Stimulated activated CD8-positive, alpha-beta memory T cell treated with anti-CD3 and anti-CD28 coated beads, Interleukin-15, amount 100 ng/mL, for 24 hours (primary cell): ENCODE measurements around the gene BRD1.

Experiments used
- DNase-seq: peaks from one replicate; pipeline ENCODE4 v3.0.0-alpha.2; 2020; ENCODE audit warnings: low read depth

Gene BRD1

GRCh38 chr22:49827853-49828598 lies at the start of gene BRD1:
Gene BRD1 (minus strand): TSS chr22:49827873. CDS start chr22:49824317, 3,556 bp downstream.
- peak; percentile 40 for DNase-seq

GRCh38 chr22:49873228-49873940 lies 45.7 kb upstream of the BRD1 start:
- DNase-seq: no peak

GRCh38 chr22:49872347-49872746 lies 44.7 kb upstream of the BRD1 start:
- DNase-seq: no peak

- DNase-seq: no peak
These were observed 43.8 kb upstream of the BRD1 start for GRCh38 chr22:49871482-49871881.

GRCh38 chr22:49869845-49870712 lies 42.4 kb upstream of the BRD1 start:
- no peak for DNase-seq

- no peak for DNase-seq
These were observed 41.6 kb upstream of the BRD1 start for GRCh38 chr22:49869086-49869830.

- DNase-seq: no peak
These were observed 39.9 kb upstream of the BRD1 start for GRCh38 chr22:49867303-49868265.

- no peak for DNase-seq
These were observed 39.0 kb upstream of the BRD1 start for GRCh38 chr22:49866646-49867045.

GRCh38 chr22:49866134-49866533 lies 38.5 kb upstream of the BRD1 start:
- DNase-seq: no peak

- no peak for DNase-seq
These were observed 37.5 kb upstream of the BRD1 start for GRCh38 chr22:49865156-49865555.

- no peak for DNase-seq
These were observed 36.3 kb upstream of the BRD1 start for GRCh38 chr22:49863931-49864330.

- no peak for DNase-seq
These were observed 34.8 kb upstream of the BRD1 start for GRCh38 chr22:49862496-49862776.

- no peak for DNase-seq
These were observed 34.2 kb upstream of the BRD1 start for GRCh38 chr22:49861642-49862495.

GRCh38 chr22:49858827-49859226 lies 31.2 kb upstream of the BRD1 start:
- DNase-seq: no peak

GRCh38 chr22:49856766-49857618 lies 29.3 kb upstream of the BRD1 start:
- no peak for DNase-seq

- no peak for DNase-seq
These were observed 28.7 kb upstream of the BRD1 start for GRCh38 chr22:49856343-49856742.

GRCh38 chr22:49855251-49855911 lies 27.7 kb upstream of the BRD1 start:
- DNase-seq: no peak
